Measurements from ENCODE around the gene BEST1. TPM values are rescaled to one million over a fixed set of nuclear protein-coding genes. Genes with fewer than 3 reads are reported as not detected.
A peak's percentile ranks its signal among the peaks of the same experiment; 100 is the strongest.

The BEST1 gene
- total and polyA plus RNA-seq, 2 donors (not counting 1 experiment from before 2014, with no cell fraction given): 2.5 to 15.2 TPM

GRCh38 chr11:61973476-61974162, 23.5 kb downstream of the BEST1 start:
- Histone ChIP-seq H3K27me3 (ENCODE audit: control insufficient read depth, insufficient read depth, low read length) (no peaks in the 10 kb centered on the region), H3K4me1 (ENCODE audit: control insufficient read depth, extremely low read depth, insufficient read depth, low read length) (peaks cover 35% of the 10 kb centered on the region), H3K27ac (ENCODE audit: insufficient read depth, low read length) (no peak overlapping the region), H3K9ac (ENCODE audit: insufficient read depth, low read length) (no peak overlapping the region), H2AFZ (ENCODE audit: low read length) (no peak overlapping the region), H3K79me2 (ENCODE audit: control insufficient read depth, insufficient read depth, low read length) (peaks cover 4% of the 10 kb centered on the region), H3K36me3 (ENCODE audit: control insufficient read depth, insufficient read depth, low read length) (no peaks in the 10 kb centered on the region), H4K20me1 (ENCODE audit: control insufficient read depth, extremely low read depth, insufficient read depth, low read length) (no peaks in the 10 kb centered on the region), H3K4me3 (replicated peaks in 1 of 4; ENCODE audit: control extremely low read depth in 1 of 4, insufficient read depth in 1 of 4, low read depth in 3 of 4, low read length in 4 of 4) (no peak overlapping the region), H3K4me2 (ENCODE audit: extremely low read depth, insufficient read depth, low read length) (no peak overlapping the region), H3K9me3 (ENCODE audit: control insufficient read depth, insufficient read depth, low read depth, low read length) (no peaks in the 10 kb centered on the region)
- DNase-seq (ENCODE audit: low read depth in 2 of 2): no peak
- TF ChIP-seq CTCF (conservative IDR thresholded peaks at IDR 0.05 in 1 of 2, IDR thresholded peaks at IDR 0.05 in 1 of 2; ENCODE audit: low read depth in 1 of 2, low read length in 2 of 2) (no peak), EZH2 (IDR thresholded peaks at IDR 0.05; ENCODE audit: low read length, missing control alignments) (no peak)

- Histone ChIP-seq H3K27me3 (ENCODE audit: control insufficient read depth, insufficient read depth, low read length) (no peaks in the 10 kb centered on the region), H3K9me3 (ENCODE audit: control insufficient read depth, insufficient read depth, low read depth, low read length) (no peaks in the 10 kb centered on the region), H2AFZ (ENCODE audit: low read length) (no peak overlapping the region), H3K9ac (ENCODE audit: insufficient read depth, low read length) (no peak overlapping the region), H3K36me3 (ENCODE audit: control insufficient read depth, insufficient read depth, low read length) (no peaks in the 10 kb centered on the region), H3K79me2 (ENCODE audit: control insufficient read depth, insufficient read depth, low read length) (no peaks in the 10 kb centered on the region), H3K4me1 (ENCODE audit: control insufficient read depth, extremely low read depth, insufficient read depth, low read length) (peaks cover 28% of the 10 kb centered on the region), H4K20me1 (ENCODE audit: control insufficient read depth, extremely low read depth, insufficient read depth, low read length) (no peaks in the 10 kb centered on the region), H3K4me2 (ENCODE audit: extremely low read depth, insufficient read depth, low read length) (no peak overlapping the region), H3K4me3 (replicated peaks in 1 of 4; ENCODE audit: control extremely low read depth in 1 of 4, insufficient read depth in 1 of 4, low read depth in 3 of 4, low read length in 4 of 4) (no peak overlapping the region), H3K27ac (ENCODE audit: insufficient read depth, low read length) (no peak overlapping the region)
- TF ChIP-seq EZH2 (IDR thresholded peaks at IDR 0.05; ENCODE audit: low read length, missing control alignments) (no peak), CTCF (conservative IDR thresholded peaks at IDR 0.05 in 1 of 2, IDR thresholded peaks at IDR 0.05 in 1 of 2; ENCODE audit: low read depth in 1 of 2, low read length in 2 of 2) (no peak)
- peak in 1 of 2 donors; percentile 46 for DNase-seq (ENCODE audit: low read depth in 2 of 2)
Measured at GRCh38 chr11:61974766-61975631, 24.8 kb downstream of the BEST1 start.

- Histone ChIP-seq H3K9ac (ENCODE audit: insufficient read depth, low read length) (no peak overlapping the region), H3K4me2 (ENCODE audit: extremely low read depth, insufficient read depth, low read length) (no peak overlapping the region)
Measured at GRCh38 chr11:61975638-61976419, 25.7 kb downstream of the BEST1 start.

More at GRCh38 chr11:61975638-61976419, 25.7 kb downstream of the BEST1 start:
- H3K4me3 ChIP-seq (replicated peaks in 1 of 4; ENCODE audit: control extremely low read depth in 1 of 4, insufficient read depth in 1 of 4, low read depth in 3 of 4, low read length in 4 of 4): no peak overlapping the region
- no peak for TF ChIP-seq CTCF (conservative IDR thresholded peaks at IDR 0.05 in 1 of 2, IDR thresholded peaks at IDR 0.05 in 1 of 2; ENCODE audit: low read depth in 1 of 2, low read length in 2 of 2)
- TF ChIP-seq EZH2 (IDR thresholded peaks at IDR 0.05; ENCODE audit: low read length, missing control alignments): no peak
- no peaks in the 10 kb centered on the region for H3K27me3 ChIP-seq (ENCODE audit: control insufficient read depth, insufficient read depth, low read length)
- H3K36me3 ChIP-seq (ENCODE audit: control insufficient read depth, insufficient read depth, low read length): no peaks in the 10 kb centered on the region
- H2AFZ ChIP-seq (ENCODE audit: low read length): no peak overlapping the region
- no peaks in the 10 kb centered on the region for H3K79me2 ChIP-seq (ENCODE audit: control insufficient read depth, insufficient read depth, low read length)
- DNase-seq (ENCODE audit: low read depth in 2 of 2): no peak
- H3K4me1 ChIP-seq (ENCODE audit: control insufficient read depth, extremely low read depth, insufficient read depth, low read length): peaks cover 22% of the 10 kb centered on the region
- no peak overlapping the region for H3K27ac ChIP-seq (ENCODE audit: insufficient read depth, low read length)
- no peaks in the 10 kb centered on the region for H3K9me3 ChIP-seq (ENCODE audit: control insufficient read depth, insufficient read depth, low read depth, low read length)
- H4K20me1 ChIP-seq (ENCODE audit: control insufficient read depth, extremely low read depth, insufficient read depth, low read length): no peaks in the 10 kb centered on the region
